Astrocyte (in vitro differentiated cells and primary cell): ENCODE measurements around the gene THBS3. TPM values are rescaled to one million over a fixed set of nuclear protein-coding genes. Genes with fewer than 3 reads are reported as not detected.
"Not testable (repeated sequence)": the region's sequence is repeated elsewhere in the genome, so short reads cannot be mapped to it uniquely, and the experiment has no call there.

Experiments
- DNase-seq: peaks from one replicate; pipeline ENCODE4 v3.0.0-alpha.2; 2010; ENCODE audit warnings: low read depth
- FAIRE-seq: peaks from 2 replicates; lab custom pipeline; 2011; peaks lifted over from hg19 to GRCh38; lab: Jason Lieb, UNC
- H2AFZ ChIP-seq: 2 replicates; pipeline ENCODE4 v1.6.0; 2012; ENCODE audit warnings: low read depth, low read length, inconsistent platforms
- H3K27ac ChIP-seq: 2 replicates; pipeline ENCODE4 v1.5.1; 2011; ENCODE audit warnings: low read depth, low read length, inconsistent platforms
- H3K27me3 ChIP-seq: 2 replicates; pipeline ENCODE4 v1.6.0; 2011; ENCODE audit warnings: low read length, inconsistent platforms; ENCODE audit not compliant: insufficient read depth
- H3K36me3 ChIP-seq: 2 replicates; pipeline ENCODE4 v1.5.1; 2011; ENCODE audit warnings: low read length, inconsistent platforms; ENCODE audit not compliant: insufficient read depth
- H3K4me1 ChIP-seq: 2 replicates; pipeline ENCODE4 v1.5.1; 2011; ENCODE audit warnings: low read length, inconsistent platforms; ENCODE audit not compliant: insufficient read depth
- H3K4me2 ChIP-seq: 2 replicates; pipeline ENCODE4 v1.6.0; 2012; ENCODE audit warnings: low read length, inconsistent platforms
- H3K4me3 ChIP-seq: 2 replicates; pipeline ENCODE4 v1.5.1; 2011; ENCODE audit warnings: low read depth, mild to moderate bottlenecking, low read length, inconsistent platforms; ENCODE audit not compliant: insufficient read depth
- H3K79me2 ChIP-seq: 2 replicates; pipeline ENCODE4 v1.6.0; 2012; ENCODE audit warnings: mild to moderate bottlenecking, low read length, inconsistent platforms; ENCODE audit not compliant: insufficient read depth
- H3K9ac ChIP-seq: 2 replicates; pipeline ENCODE4 v1.6.0; 2012; ENCODE audit warnings: mild to moderate bottlenecking, low read length, inconsistent platforms
- H3K9me3 ChIP-seq: 2 replicates; pipeline ENCODE4 v1.5.1; 2012; ENCODE audit warnings: low read depth, mild to moderate bottlenecking, low read length, inconsistent platforms; ENCODE audit not compliant: insufficient read depth
- H4K20me1 ChIP-seq: 2 replicates; pipeline ENCODE4 v1.6.0; 2012; ENCODE audit warnings: low read length, inconsistent platforms; ENCODE audit not compliant: insufficient read depth
- H3K27ac Mint-ChIP-seq: one replicate; pipeline ENCODE4 v1.8.0; 2021; ENCODE audit warnings: mild to moderate bottlenecking, mixed read lengths; ENCODE audit not compliant: unreplicated experiment
- H3K27me3 Mint-ChIP-seq: one replicate; pipeline ENCODE4 v1.8.0; 2021; ENCODE audit warnings: low read depth, mixed read lengths; ENCODE audit not compliant: unreplicated experiment
- H3K36me3 Mint-ChIP-seq: one replicate; pipeline ENCODE4 v1.8.0; 2021; ENCODE audit warnings: low read depth, mixed read lengths; ENCODE audit not compliant: unreplicated experiment
- H3K4me1 Mint-ChIP-seq: one replicate; pipeline ENCODE4 v1.8.0; 2021; ENCODE audit warnings: low read depth, mixed read lengths; ENCODE audit not compliant: unreplicated experiment
- H3K4me3 Mint-ChIP-seq: one replicate; pipeline ENCODE4 v1.8.0; 2021; ENCODE audit warnings: mild to moderate bottlenecking, moderate library complexity, mixed read lengths; ENCODE audit not compliant: unreplicated experiment
- H3K9me3 Mint-ChIP-seq: one replicate; pipeline ENCODE4 v1.8.0; 2021; ENCODE audit warnings: mild to moderate bottlenecking, mixed read lengths; ENCODE audit not compliant: unreplicated experiment
- CTCF ChIP-seq: IDR thresholded peaks from 2 replicates; pipeline ENCODE4 v1.5.1; 2011; ENCODE audit warnings: low read depth, mild to moderate bottlenecking, inconsistent platforms, low read length, moderate library complexity; ENCODE audit not compliant: insufficient read depth
- EZH2 ChIP-seq: IDR thresholded peaks from 2 replicates; pipeline ENCODE4 v1.6.1; 2012; ENCODE audit warnings: mild to moderate bottlenecking, low read length, inconsistent platforms; ENCODE audit not compliant: insufficient read depth
- total RNA-seq: library from RNA; stranded (reverse); gene quantifications from 2 replicates; pipeline ENCODE4 v1.2.1, GENCODE V29; 2021

The THBS3 gene
- total RNA-seq, 1 donor from 2014 or later = 153 TPM

- H3K36me3 ChIP-seq = peaks cover 11% of the 10 kb centered on the region
- no peak overlapping the region for H2AFZ ChIP-seq
- peaks cover 12% of the 10 kb centered on the region for H3K4me1 Mint-ChIP-seq
- FAIRE-seq = no peak
- H3K4me3 Mint-ChIP-seq = no peak overlapping the region
- H3K9ac ChIP-seq = no peak overlapping the region
- no peak overlapping the region for H3K4me3 ChIP-seq
- H3K27me3 Mint-ChIP-seq = peaks cover 5% of the 10 kb centered on the region
- peaks cover 8% of the 10 kb centered on the region for H4K20me1 ChIP-seq
- TF ChIP-seq EZH2 = no peak
- no peak for TF ChIP-seq CTCF
- no peaks in the 10 kb centered on the region for H3K9me3 ChIP-seq
- H3K27ac Mint-ChIP-seq = peak overlapping the region; percentile 68
- peaks cover 13% of the 10 kb centered on the region for H3K36me3 Mint-ChIP-seq
- no peak for DNase-seq
- no peaks in the 10 kb centered on the region for H3K27me3 ChIP-seq
- H3K9me3 Mint-ChIP-seq = peaks cover 5% of the 10 kb centered on the region
- H3K4me1 ChIP-seq = peaks cover 11% of the 10 kb centered on the region
- no peak overlapping the region for H3K27ac ChIP-seq
- no peak overlapping the region for H3K4me2 ChIP-seq
- H3K79me2 ChIP-seq = peaks cover 23% of the 10 kb centered on the region
Measured at GRCh38 chr1:155168456-155169210, 39.1 kb downstream of the THBS3 start.

GRCh38 chr1:155168105-155168445 lies 39.6 kb downstream of the THBS3 start:
- peaks cover 22% of the 10 kb centered on the region for H3K79me2 ChIP-seq
- H2AFZ ChIP-seq, H3K4me3 Mint-ChIP-seq, H4K20me1 ChIP-seq, H3K4me3 ChIP-seq, H3K4me1 ChIP-seq, H3K27ac ChIP-seq, H3K27me3 ChIP-seq, FAIRE-seq, DNase-seq, H3K9me3 Mint-ChIP-seq, H3K9ac ChIP-seq, H3K9me3 ChIP-seq, H3K27me3 Mint-ChIP-seq: not testable (repeated sequence)
- peak overlapping the region; percentile 66 for H3K27ac Mint-ChIP-seq
- peaks cover 11% of the 10 kb centered on the region for H3K36me3 ChIP-seq
- peaks cover 12% of the 10 kb centered on the region for H3K4me1 Mint-ChIP-seq
- peaks cover 13% of the 10 kb centered on the region for H3K36me3 Mint-ChIP-seq
- H3K4me2 ChIP-seq = peak overlapping the region; percentile 56

DNA sequence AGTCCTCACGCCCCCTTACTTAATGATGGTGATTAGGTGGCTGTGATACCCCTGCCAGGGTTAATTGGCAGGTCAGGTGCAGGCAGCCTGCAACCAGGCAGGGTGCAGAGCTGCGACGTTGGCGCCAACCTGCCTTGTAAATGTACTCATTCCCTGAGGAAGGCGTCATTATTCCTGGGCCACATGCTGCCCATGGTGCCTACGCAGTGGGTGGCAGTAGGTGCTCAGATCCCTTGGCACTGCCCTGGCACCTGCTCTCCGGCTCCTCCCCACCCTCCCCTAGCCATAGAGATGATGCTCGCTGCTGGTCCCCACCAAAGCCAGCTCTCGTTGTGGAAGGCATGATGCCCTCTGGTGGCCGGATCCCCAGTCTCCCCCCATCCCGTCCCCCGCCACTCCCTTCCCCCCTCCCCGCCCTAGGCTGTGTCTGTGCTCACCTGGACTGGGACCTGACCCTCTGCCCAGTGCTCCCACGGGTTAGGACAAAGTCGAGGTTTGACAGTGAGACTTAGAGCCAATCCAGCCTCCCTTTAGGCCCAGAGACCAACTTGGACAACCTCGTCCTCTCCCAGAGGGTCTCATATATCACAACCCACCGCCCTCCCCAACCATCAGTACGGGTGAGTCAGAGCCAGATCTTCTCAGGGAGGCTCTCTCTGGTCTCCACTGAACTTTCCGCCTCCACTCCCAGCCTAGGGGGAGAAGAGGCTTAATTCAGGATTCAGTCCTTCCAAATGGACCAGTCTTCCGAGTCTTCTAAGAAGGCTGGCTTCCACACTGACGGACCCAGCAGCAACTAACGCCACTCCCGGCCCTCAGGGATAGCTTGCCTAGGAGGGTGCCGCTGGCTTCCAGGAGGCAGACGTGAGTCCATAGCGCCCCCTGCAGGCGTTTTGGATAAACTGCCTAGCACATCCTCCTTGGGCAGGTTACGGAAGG lies 40.3 kb downstream of the THBS3 start:
- TF ChIP-seq CTCF = peak; percentile 85
- no peak for TF ChIP-seq EZH2
- Histone ChIP-seq H3K4me3 (no peak overlapping the region), H3K79me2 (peaks cover 16% of the 10 kb centered on the region), H3K9ac (peak overlapping the region; percentile 1), H3K4me2 (peak overlapping the region; percentile 56), H3K4me1 (peaks cover 6% of the 10 kb centered on the region), H4K20me1 (peaks cover 8% of the 10 kb centered on the region), H3K9me3 (no peaks in the 10 kb centered on the region), H3K27me3 (no peaks in the 10 kb centered on the region), H3K27ac (no peak overlapping the region), H3K36me3 (peaks cover 11% of the 10 kb centered on the region), H2AFZ (no peak overlapping the region)
- peak overlapping the region; percentile 73 for H3K4me3 Mint-ChIP-seq
- peaks cover 5% of the 10 kb centered on the region for H3K27me3 Mint-ChIP-seq
- peaks cover 10% of the 10 kb centered on the region for H3K4me1 Mint-ChIP-seq
- peaks cover 5% of the 10 kb centered on the region for H3K9me3 Mint-ChIP-seq
- DNase-seq (peak; percentile 44), FAIRE-seq (no peak)
- peaks cover 13% of the 10 kb centered on the region for H3K36me3 Mint-ChIP-seq
- H3K27ac Mint-ChIP-seq = peak overlapping the region; percentile 66
